PFSK-1 (cell line): ENCODE measurements around the gene AADAT.

Source experiments
- FOXP2 ChIP-seq: optimal IDR thresholded peaks from 2 replicates; pipeline ENCODE3; 2011; ENCODE audit warnings: borderline replicate concordance, control low read depth, inconsistent platforms; ENCODE audit not compliant: insufficient read depth; ENCODE audit errors: extremely low read length, extremely low read depth
- POLR2AphosphoS5 ChIP-seq: IDR thresholded peaks from 2 replicates; pipeline ENCODE4 v1.6.1; 2012; ENCODE audit warnings: low read depth, mild to moderate bottlenecking, control low read depth, low read length, moderate library complexity
- REST ChIP-seq, 2 experiments: IDR thresholded peaks; 2 replicates each; pipeline versions ENCODE4 v1.6.1 to v1.8.0; 2011 to 2012; ENCODE audit warnings: low read depth in 2 of 2, low read length in 2 of 2, control low read depth in 1 of 2, inconsistent platforms in 1 of 2, mild to moderate bottlenecking in 1 of 2, moderate library complexity in 1 of 2; ENCODE audit not compliant: insufficient read depth in 1 of 2
- SIN3A ChIP-seq: IDR thresholded peaks from 2 replicates; pipeline ENCODE4 v1.6.1; 2012; ENCODE audit warnings: mild to moderate bottlenecking, low read length, moderate library complexity, borderline replicate concordance; ENCODE audit not compliant: insufficient read depth
- TAF1 ChIP-seq: IDR thresholded peaks from 2 replicates; pipeline ENCODE4 v1.6.1; 2012; ENCODE audit warnings: low read length, control low read depth, borderline replicate concordance; ENCODE audit not compliant: insufficient read depth

AADAT gene

GRCh38 chr4:170134821-170135220 is 45.1 kb upstream of the AADAT start:
- no peak for TF ChIP-seq REST (IDR thresholded peaks at IDR 0.05; ENCODE audit: insufficient read depth in 1 of 2, low read depth in 2 of 2, low read length in 2 of 2)
- no peak for TF ChIP-seq SIN3A
- TF ChIP-seq POLR2AphosphoS5 = no peak
- TF ChIP-seq FOXP2 = no peak
- no peak for TF ChIP-seq TAF1

- TF ChIP-seq TAF1 (no peak), POLR2AphosphoS5 (no peak), FOXP2 (no peak), SIN3A (no peak), REST (IDR thresholded peaks at IDR 0.05; ENCODE audit: insufficient read depth in 1 of 2, low read depth in 2 of 2, low read length in 2 of 2) (no peak)
Observed at GRCh38 chr4:170128219-170128804, 38.6 kb upstream of the AADAT start.

GRCh38 chr4:170127758-170128157 is 38.0 kb upstream of the AADAT start:
- TF ChIP-seq SIN3A (no peak), POLR2AphosphoS5 (no peak), TAF1 (no peak), FOXP2 (no peak), REST (IDR thresholded peaks at IDR 0.05; ENCODE audit: insufficient read depth in 1 of 2, low read depth in 2 of 2, low read length in 2 of 2) (no peak)

GRCh38 chr4:170124406-170124805 is 34.6 kb upstream of the AADAT start:
- TF ChIP-seq POLR2AphosphoS5 = no peak
- TF ChIP-seq REST (IDR thresholded peaks at IDR 0.05; ENCODE audit: insufficient read depth in 1 of 2, low read depth in 2 of 2, low read length in 2 of 2) = no peak
- no peak for TF ChIP-seq SIN3A
- TF ChIP-seq TAF1 = no peak

GRCh38 chr4:170122252-170122651 is 32.5 kb upstream of the AADAT start:
- no peak for TF ChIP-seq REST (IDR thresholded peaks at IDR 0.05; ENCODE audit: insufficient read depth in 1 of 2, low read depth in 2 of 2, low read length in 2 of 2)
